Activated B cell treated with CpG ODN at 0.5 μM for 24 hours (primary cell): Measurements from ENCODE around the gene TTC4. TPM values are rescaled to one million over a fixed set of nuclear protein-coding genes. Genes with fewer than 3 reads are reported as not detected.

Experiments
- ATAC-seq: fragments of 200-7000 bp; cut with Tn5 transposase; one replicate; pipeline ENCODE4 v1.10.0; 2021; ENCODE audit warnings: low read depth, mild to moderate bottlenecking, moderate library complexity
- CTCF ChIA-PET: fragments of 350-600 bp; sonication (Branson Sonifier 250); formaldehyde crosslinking; loops from one replicate; lab custom pipeline; 2021; ENCODE audit warnings: antibody characterized with exemption; lab: Charles Lee
- POLR2A ChIA-PET: fragments of 350-600 bp; sonication (Branson Sonifier 250); formaldehyde crosslinking; loops from one replicate; lab custom pipeline; 2021; ENCODE audit warnings: antibody characterized with exemption; lab: Charles Lee
- DNase-seq: peaks from one replicate; pipeline ENCODE4 v3.0.0; 2022
- H3K27ac Mint-ChIP-seq: one replicate; pipeline ENCODE4 v1.8.0; 2020; ENCODE audit warnings: mixed read lengths
- H3K27me3 Mint-ChIP-seq: one replicate; pipeline ENCODE4 v1.8.0; 2021; ENCODE audit warnings: mixed read lengths
- H3K36me3 Mint-ChIP-seq: one replicate; pipeline ENCODE4 v1.8.0; 2021; ENCODE audit warnings: low read depth, mixed read lengths
- H3K4me1 Mint-ChIP-seq: one replicate; pipeline ENCODE4 v1.8.0; 2021; ENCODE audit warnings: mixed read lengths
- H3K4me3 Mint-ChIP-seq: one replicate; pipeline ENCODE4 v1.8.0; 2020; ENCODE audit warnings: mild to moderate bottlenecking, mixed read lengths
- H3K9me3 Mint-ChIP-seq: one replicate; pipeline ENCODE4 v1.8.0; 2020; ENCODE audit warnings: mixed read lengths
- CTCF ChIP-seq: fragments of 200-600 bp; IDR thresholded peaks from one replicate; pipeline ENCODE4 v1.8.0; 2022; ENCODE audit warnings: antibody characterized with exemption, mild to moderate bottlenecking
- intact Hi-C: fragments of 100-400 bp; cut with micrococcal nuclease; formaldehyde crosslinking; loops from one replicate; pipeline ENCODE4 v1.15.1; 2024
- total RNA-seq: library from RNA; stranded (reverse); gene quantifications from 2 replicates; pipeline ENCODE4 v1.2.3, GENCODE V29; 2022

Gene TTC4
- total RNA-seq, 1 donor from 2014 or later = 30.8 TPM

GRCh38 chr1:54678776-54679643, 36.7 kb upstream of the TTC4 start:
- H3K9me3 Mint-ChIP-seq = no peaks in the 10 kb centered on the region
- ChIA-PET CTCF (no interaction called here), POLR2A (no interaction called here)
- no peak overlapping the region for H3K4me3 Mint-ChIP-seq
- no peak for TF ChIP-seq CTCF
- H3K4me1 Mint-ChIP-seq = no peaks in the 10 kb centered on the region
- no peaks in the 10 kb centered on the region for H3K27me3 Mint-ChIP-seq
- intact Hi-C loops = no loop called here
- H3K27ac Mint-ChIP-seq = no peak overlapping the region
- no peaks in the 10 kb centered on the region for H3K36me3 Mint-ChIP-seq
- ATAC-seq (no peak), DNase-seq (no peak)

GRCh38 chr1:54679706-54680105, 36.0 kb upstream of the TTC4 start:
- Mint-ChIP-seq H3K4me3 (no peak overlapping the region), H3K36me3 (no peaks in the 10 kb centered on the region), H3K9me3 (no peaks in the 10 kb centered on the region), H3K27me3 (peaks cover 2% of the 10 kb centered on the region), H3K27ac (no peak overlapping the region), H3K4me1 (no peaks in the 10 kb centered on the region)
- POLR2A ChIA-PET = no interaction called here
- intact Hi-C loops = no loop called here
- no peak for DNase-seq
- TF ChIP-seq CTCF = no peak
- no peak for ATAC-seq
- CTCF ChIA-PET = no interaction called here

- POLR2A ChIA-PET = no interaction called here
- intact Hi-C loops = no loop called here
- TF ChIP-seq CTCF = no peak
- no peaks in the 10 kb centered on the region for H3K4me1 Mint-ChIP-seq
- CTCF ChIA-PET = no interaction called here
- peaks cover 2% of the 10 kb centered on the region for H3K27me3 Mint-ChIP-seq
- no peaks in the 10 kb centered on the region for H3K9me3 Mint-ChIP-seq
- DNase-seq (no peak), ATAC-seq (no peak)
- H3K27ac Mint-ChIP-seq = no peak overlapping the region
- no peak overlapping the region for H3K4me3 Mint-ChIP-seq
- H3K36me3 Mint-ChIP-seq = no peaks in the 10 kb centered on the region
These were observed 35.3 kb upstream of the TTC4 start for GRCh38 chr1:54680387-54680786.

GRCh38 chr1:54681358-54681757, 34.3 kb upstream of the TTC4 start:
- no peak for ATAC-seq
- no peaks in the 10 kb centered on the region for H3K4me1 Mint-ChIP-seq

More at GRCh38 chr1:54681358-54681757, 34.3 kb upstream of the TTC4 start:
- no peak for TF ChIP-seq CTCF
- intact Hi-C loops = no loop called here
- ChIA-PET POLR2A (no interaction called here), CTCF (no interaction called here)
- Mint-ChIP-seq H3K9me3 (no peaks in the 10 kb centered on the region), H3K27ac (no peak overlapping the region), H3K4me3 (no peak overlapping the region), H3K36me3 (no peaks in the 10 kb centered on the region), H3K27me3 (peaks cover 2% of the 10 kb centered on the region)
- DNase-seq = no peak
